HG02610 (cell line): ENCODE data around the gene KRTAP10-11.
"Not testable (repeated sequence)": the region's sequence is repeated elsewhere in the genome, so short reads cannot be mapped to it uniquely, and the experiment has no call there.

Experiments
- ATAC-seq: cut with Tn5 transposase; IDR thresholded peaks from one replicate; pipeline ENCODE4 v1.9.1; 2021; ENCODE audit warnings: mild to moderate bottlenecking, moderate library complexity; ENCODE audit not compliant: unreplicated experiment

The KRTAP10-11 gene

GRCh38 chr21:44646366-44647221, at the start of gene KRTAP10-11:
Gene KRTAP10-11 (plus strand): TSS chr21:44646414. CDS start chr21:44646459, 45 bp downstream.
- not testable (repeated sequence) for ATAC-seq

- ATAC-seq: no peak
Observed at GRCh38 chr21:44598061-44598460, 48.2 kb upstream of the KRTAP10-11 start.

- no peak for ATAC-seq
Observed at GRCh38 chr21:44599264-44600029, 46.8 kb upstream of the KRTAP10-11 start.

GRCh38 chr21:44600118-44600978, 45.9 kb upstream of the KRTAP10-11 start, which contains the start of gene KRTAP10-7:
Gene KRTAP10-7 (plus strand): TSS chr21:44600597. CDS start chr21:44600622, 25 bp downstream.
- ATAC-seq: not testable (repeated sequence)

GRCh38 chr21:44601091-44601490, 45.1 kb upstream of the KRTAP10-11 start:
- ATAC-seq: not testable (repeated sequence)

GRCh38 chr21:44601596-44602462, 44.4 kb upstream of the KRTAP10-11 start:
- ATAC-seq: no peak

GRCh38 chr21:44602463-44602850, 43.8 kb upstream of the KRTAP10-11 start:
- no peak for ATAC-seq

- no peak for ATAC-seq
Observed at GRCh38 chr21:44603109-44603875, 42.9 kb upstream of the KRTAP10-11 start.

- no peak for ATAC-seq
Observed at GRCh38 chr21:44603911-44604310, 42.3 kb upstream of the KRTAP10-11 start.

GRCh38 chr21:44606495-44606894, 39.7 kb upstream of the KRTAP10-11 start:
- ATAC-seq: no peak

- ATAC-seq: no peak
Observed at GRCh38 chr21:44609193-44609592, 37.0 kb upstream of the KRTAP10-11 start.

- ATAC-seq: not testable (repeated sequence)
Observed at GRCh38 chr21:44610157-44610843, 35.9 kb upstream of the KRTAP10-11 start.

GRCh38 chr21:44611551-44611950, 34.7 kb upstream of the KRTAP10-11 start:
- ATAC-seq: no peak

- no peak for ATAC-seq
Observed at GRCh38 chr21:44612029-44612486, 34.2 kb upstream of the KRTAP10-11 start, which contains the start of gene KRTAP10-8. Gene KRTAP10-8 (plus strand): TSS chr21:44612079. CDS start chr21:44612101, 22 bp downstream.

- ATAC-seq: no peak
Observed at GRCh38 chr21:44612669-44613229, 33.5 kb upstream of the KRTAP10-11 start.

- no peak for ATAC-seq
Observed at GRCh38 chr21:44613386-44614155, 32.6 kb upstream of the KRTAP10-11 start.

- no peak for ATAC-seq
Observed at GRCh38 chr21:44614161-44614631, 32.0 kb upstream of the KRTAP10-11 start.
